ENCODE measurements around the gene SLC16A8.

SLC16A8 gene

GRCh38 chr22:38072322-38073149 lies 11.4 kb downstream of the SLC16A8 start:
- no peak for DNase-seq (ENCODE audit: low read depth in 2 of 2)

GRCh38 chr22:38071421-38072321 lies 12.3 kb downstream of the SLC16A8 start:
- no peak for DNase-seq (ENCODE audit: low read depth in 2 of 2)

- no peak for DNase-seq (ENCODE audit: low read depth in 2 of 2)
Measured at GRCh38 chr22:38070250-38070921, 13.6 kb downstream of the SLC16A8 start.

- DNase-seq (ENCODE audit: low read depth in 2 of 2), result no peak
Measured at GRCh38 chr22:38069372-38070249, 14.4 kb downstream of the SLC16A8 start.

- DNase-seq (ENCODE audit: low read depth in 2 of 2), result no peak
Measured at GRCh38 chr22:38068641-38069371, 15.2 kb downstream of the SLC16A8 start.

GRCh38 chr22:38067761-38068360 lies 16.1 kb downstream of the SLC16A8 start:
- no peak for DNase-seq (ENCODE audit: low read depth in 2 of 2)

GRCh38 chr22:38067028-38067415 lies 17.0 kb downstream of the SLC16A8 start:
- DNase-seq (ENCODE audit: low read depth in 2 of 2), result no peak

- DNase-seq (ENCODE audit: low read depth in 2 of 2), result no peak
Measured at GRCh38 chr22:38066381-38067027, 17.5 kb downstream of the SLC16A8 start.

- no peak for DNase-seq (ENCODE audit: low read depth in 2 of 2)
Measured at GRCh38 chr22:38065539-38065938, 18.4 kb downstream of the SLC16A8 start.

GRCh38 chr22:38062791-38063190 lies 21.2 kb downstream of the SLC16A8 start:
- DNase-seq (ENCODE audit: low read depth in 2 of 2), result no peak

GRCh38 chr22:38056969-38057891 lies 26.8 kb downstream of the SLC16A8 start, which contains the start of gene PICK1:
Gene PICK1 (plus strand): TSS chr22:38057404. CDS start chr22:38057810, 406 bp downstream.
- DNase-seq (ENCODE audit: low read depth in 2 of 2), result peak; percentile 48 to 63

GRCh38 chr22:38051900-38052862 lies 31.8 kb downstream of the SLC16A8 start:
- DNase-seq (ENCODE audit: low read depth in 2 of 2), result peak; percentile 57 to 59

- no peak for DNase-seq (ENCODE audit: low read depth in 2 of 2)
Measured at GRCh38 chr22:38051261-38051660, 32.7 kb downstream of the SLC16A8 start.

GRCh38 chr22:38050720-38051119 lies 33.3 kb downstream of the SLC16A8 start:
- DNase-seq (ENCODE audit: low read depth in 2 of 2), result no peak

- DNase-seq (ENCODE audit: low read depth in 2 of 2), result no peak
Measured at GRCh38 chr22:38049812-38050619, 34.0 kb downstream of the SLC16A8 start.

- DNase-seq (ENCODE audit: low read depth in 2 of 2), result no peak
Measured at GRCh38 chr22:38046070-38046748, 37.8 kb downstream of the SLC16A8 start.

Measured in activated CD8-positive, alpha-beta memory T cell treated with anti-CD3 and anti-CD28 coated beads for 4 hours (primary cell).